Lung (tissue), 12 donors: Measurements from ENCODE around the gene POLR3A. TPM values are rescaled to one million over a fixed set of nuclear protein-coding genes. Genes with fewer than 3 reads are reported as not detected.
A peak's percentile ranks its signal among the peaks of the same experiment; 100 is the strongest.

Source experiments
- ATAC-seq: fragments of 200-7000 bp; cut with Tn5 transposase; one replicate; pipeline ENCODE4 v1.9.1; 2020; ENCODE audit warnings: moderate number of reproducible peaks; ENCODE audit not compliant: insufficient read depth, low FRiP score
- DNase-seq, 3 donors: peaks; one replicate each; pipeline ENCODE4 v3.0.0-alpha.2; 2013 to 2017
- H3K27ac ChIP-seq, 2 donors: one replicate each; pipeline ENCODE4 v1.5.1; 2013; ENCODE audit warnings: mild to moderate bottlenecking in 2 of 2, moderate library complexity in 2 of 2, control low read depth in 1 of 2, inconsistent platforms in 1 of 2, low read depth in 1 of 2, low read length in 1 of 2
- H3K27me3 ChIP-seq, 3 donors: one replicate each; pipeline ENCODE4 v1.5.1; 2013; ENCODE audit warnings: low read length in 2 of 3; ENCODE audit not compliant: control insufficient read depth in 3 of 3, insufficient read depth in 3 of 3
- H3K36me3 ChIP-seq, 4 donors: one replicate each; pipeline ENCODE4 v1.5.1; 2013; ENCODE audit warnings: low read length in 4 of 4, mild to moderate bottlenecking in 1 of 4, moderate library complexity in 1 of 4; ENCODE audit not compliant: control insufficient read depth in 4 of 4, insufficient read depth in 4 of 4
- H3K4me1 ChIP-seq, 5 donors: one replicate each; pipeline ENCODE4 v1.5.1; 2013; ENCODE audit warnings: low read length in 5 of 5, mild to moderate bottlenecking in 2 of 5, moderate library complexity in 1 of 5; ENCODE audit not compliant: control insufficient read depth in 5 of 5, insufficient read depth in 5 of 5
- H3K4me3 ChIP-seq: one replicate; pipeline ENCODE4 v1.5.1; 2013; ENCODE audit warnings: mild to moderate bottlenecking, control low read depth, moderate library complexity
- H3K9ac ChIP-seq, 2 donors: one replicate each; pipeline ENCODE4 v1.5.1; 2013; ENCODE audit warnings: low read length in 2 of 2, control low read depth in 1 of 2; ENCODE audit not compliant: insufficient read depth in 1 of 2
- H3K9me3 ChIP-seq, 4 donors: one replicate each; pipeline ENCODE4 v1.5.1; 2013; ENCODE audit warnings: low read length in 3 of 4, mild to moderate bottlenecking in 1 of 4, moderate library complexity in 1 of 4; ENCODE audit not compliant: control insufficient read depth in 4 of 4, insufficient read depth in 3 of 4
- WGBS, 2 donors: extraction: QIAGEN DNeasy Blood & Tissue Kit; methylation state at CpG; one replicate each; pipeline ENCODE4 v1.1.7; 2013; 5-methylcytosine and 5-hydroxymethylcytosine counted together
- polyA plus RNA-seq, 2 donors: library from polyadenylated mRNA; stranded (reverse); fragments of 200-250 nt; gene quantifications; one replicate each; pipeline ENCODE4 v1.2.1, GENCODE V29; 2013
- total RNA-seq, 2 donors: library from RNA; depleted of rRNA in 1 of 2; stranded (reverse); fragments of >200 nt in 1 of 2; gene quantifications; one replicate each; pipeline ENCODE4 v1.2.1, GENCODE V29; 2014 to 2021
- TF ChIP-seq, protein P1 (sequence below): IDR thresholded peaks from 2 replicates; pipeline ENCODE4 v1.5.1; 2012; ENCODE audit warnings: mild to moderate bottlenecking; ENCODE audit errors: control extremely low read depth, extremely low read depth
- donor health status: control.
- donor health status: control.
- donor health status: Bipolar disorder and iron deficiency.
- donor health status: healthy.
- donor health status: DM: yes; HTN: yes; CAD: no.

POLR3A gene
- total and polyA plus RNA-seq, 4 donors, result 3.9 to 15.0 (median 8.7) TPM

DNA sequence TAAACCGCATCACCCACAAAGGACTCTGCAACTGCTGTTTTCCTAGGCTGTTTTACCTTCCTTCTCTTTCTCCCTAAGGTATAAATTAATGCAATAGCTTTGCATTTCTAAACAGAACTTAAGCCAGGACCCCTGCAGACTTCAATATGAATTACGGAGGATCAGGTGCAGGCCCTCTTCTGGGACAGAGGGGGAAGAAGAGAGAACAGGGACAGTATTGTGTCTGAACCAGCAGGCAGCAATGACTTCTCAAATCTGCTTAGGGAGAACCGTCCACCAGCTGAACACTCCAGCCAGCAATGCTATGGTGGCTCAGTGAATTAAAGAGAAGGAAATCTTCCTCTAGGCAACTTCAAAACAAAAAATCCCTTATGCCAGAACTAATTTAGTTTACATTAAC is 35.7 kb downstream of the POLR3A start:
- Histone ChIP-seq H3K4me1 (no peaks in the 10 kb centered on the region), H3K9me3 (no peaks in the 10 kb centered on the region), H3K27me3 (no peaks in the 10 kb centered on the region), H3K9ac (no peak overlapping the region), H3K27ac (no peak overlapping the region), H3K4me3 (no peak overlapping the region), H3K36me3 (peaks cover 15 to 34% (median 24%) of the 10 kb centered on the region in 4 donors)
- ATAC-seq (no peak), DNase-seq (no peak)
- TF ChIP-seq, protein P1, sequence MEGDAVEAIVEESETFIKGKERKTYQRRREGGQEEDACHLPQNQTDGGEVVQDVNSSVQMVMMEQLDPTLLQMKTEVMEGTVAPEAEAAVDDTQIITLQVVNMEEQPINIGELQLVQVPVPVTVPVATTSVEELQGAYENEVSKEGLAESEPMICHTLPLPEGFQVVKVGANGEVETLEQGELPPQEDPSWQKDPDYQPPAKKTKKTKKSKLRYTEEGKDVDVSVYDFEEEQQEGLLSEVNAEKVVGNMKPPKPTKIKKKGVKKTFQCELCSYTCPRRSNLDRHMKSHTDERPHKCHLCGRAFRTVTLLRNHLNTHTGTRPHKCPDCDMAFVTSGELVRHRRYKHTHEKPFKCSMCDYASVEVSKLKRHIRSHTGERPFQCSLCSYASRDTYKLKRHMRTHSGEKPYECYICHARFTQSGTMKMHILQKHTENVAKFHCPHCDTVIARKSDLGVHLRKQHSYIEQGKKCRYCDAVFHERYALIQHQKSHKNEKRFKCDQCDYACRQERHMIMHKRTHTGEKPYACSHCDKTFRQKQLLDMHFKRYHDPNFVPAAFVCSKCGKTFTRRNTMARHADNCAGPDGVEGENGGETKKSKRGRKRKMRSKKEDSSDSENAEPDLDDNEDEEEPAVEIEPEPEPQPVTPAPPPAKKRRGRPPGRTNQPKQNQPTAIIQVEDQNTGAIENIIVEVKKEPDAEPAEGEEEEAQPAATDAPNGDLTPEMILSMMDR, result no peak
- 96 to 100% methylated on average over 3 of the region's 3 CpGs for WGBS, 2 donors

- ATAC-seq (no peak), DNase-seq (no peak)
- H3K9ac ChIP-seq, result no peak overlapping the region
- no peaks in the 10 kb centered on the region for H3K4me1 ChIP-seq
- H3K4me3 ChIP-seq, result no peak overlapping the region
- H3K9me3 ChIP-seq, result no peaks in the 10 kb centered on the region
- peak overlapping the region in 1 of 2 donors; percentile 91 for H3K27ac ChIP-seq
- WGBS, 2 donors, result 93% methylated on average over 11 of the region's 11 CpGs
- H3K36me3 ChIP-seq, result peaks cover 36 to 54% (median 40%) of the 10 kb centered on the region in 4 donors
- H3K27me3 ChIP-seq, result no peaks in the 10 kb centered on the region
- TF ChIP-seq, protein P1, result no peak
These were observed 40.1 kb downstream of the POLR3A start for GRCh38 chr10:77989081-77989724.

- no peak overlapping the region for H3K9ac ChIP-seq
- ATAC-seq (no peak), DNase-seq (no peak)
- H3K4me1 ChIP-seq, result no peaks in the 10 kb centered on the region
- no peaks in the 10 kb centered on the region for H3K27me3 ChIP-seq
- 94 to 96% methylated on average over 7 of the region's 7 CpGs for WGBS, 2 donors
- H3K36me3 ChIP-seq, result peaks cover 32 to 52% (median 40%) of the 10 kb centered on the region in 4 donors
- no peak overlapping the region for H3K27ac ChIP-seq
- TF ChIP-seq, protein P1, result no peak
- H3K4me3 ChIP-seq, result no peak overlapping the region
- H3K9me3 ChIP-seq, result no peaks in the 10 kb centered on the region
These were observed 41.6 kb downstream of the POLR3A start for GRCh38 chr10:77987671-77988255.
